ENCODE data around the gene ZNFX1.
A peak's percentile ranks its signal among the peaks of the same experiment; 100 is the strongest.

The ZNFX1 gene

DNA sequence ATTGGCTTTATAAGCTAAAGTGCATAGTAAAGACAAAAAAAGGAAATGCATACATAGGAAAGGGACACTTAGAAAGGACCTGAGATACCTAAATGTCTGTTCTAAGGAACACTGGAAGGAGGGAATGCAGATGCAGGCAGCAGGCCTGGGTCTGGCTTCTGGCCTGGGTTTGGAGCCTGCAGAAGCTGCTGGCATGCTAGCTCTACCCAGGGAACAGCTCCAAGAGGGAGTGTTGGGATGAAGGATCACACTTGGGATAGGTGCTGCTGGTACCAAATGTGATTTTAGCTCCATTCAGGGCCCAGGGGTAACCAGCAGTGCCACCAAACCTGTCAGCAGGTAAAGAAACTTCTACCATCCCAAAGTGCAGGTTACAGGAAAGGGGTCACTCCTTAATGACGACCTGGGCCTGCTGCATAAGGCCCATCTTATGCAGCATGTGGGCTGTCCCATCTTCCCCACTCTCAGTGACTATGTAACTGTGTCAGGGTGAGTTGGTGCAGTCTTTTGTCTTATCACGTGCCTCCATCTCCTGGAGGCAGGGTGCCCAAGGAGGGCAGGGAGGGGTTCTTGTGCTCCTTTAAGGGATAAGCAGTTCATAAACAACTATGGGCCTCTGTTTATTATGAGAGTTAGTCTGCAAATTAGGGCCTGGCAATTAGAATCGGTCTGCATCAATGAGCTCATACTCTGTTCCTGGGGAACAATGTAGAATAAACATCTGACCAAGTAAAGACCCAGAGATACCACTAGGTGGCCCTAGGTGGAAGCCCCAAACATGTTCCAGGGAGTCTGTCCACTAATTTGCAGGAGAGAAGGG is 31.7 kb downstream of the ZNFX1 start:
- H3K27me3 ChIP-seq: no peaks in the 10 kb centered on the region
- TF ChIP-seq, protein P1, sequence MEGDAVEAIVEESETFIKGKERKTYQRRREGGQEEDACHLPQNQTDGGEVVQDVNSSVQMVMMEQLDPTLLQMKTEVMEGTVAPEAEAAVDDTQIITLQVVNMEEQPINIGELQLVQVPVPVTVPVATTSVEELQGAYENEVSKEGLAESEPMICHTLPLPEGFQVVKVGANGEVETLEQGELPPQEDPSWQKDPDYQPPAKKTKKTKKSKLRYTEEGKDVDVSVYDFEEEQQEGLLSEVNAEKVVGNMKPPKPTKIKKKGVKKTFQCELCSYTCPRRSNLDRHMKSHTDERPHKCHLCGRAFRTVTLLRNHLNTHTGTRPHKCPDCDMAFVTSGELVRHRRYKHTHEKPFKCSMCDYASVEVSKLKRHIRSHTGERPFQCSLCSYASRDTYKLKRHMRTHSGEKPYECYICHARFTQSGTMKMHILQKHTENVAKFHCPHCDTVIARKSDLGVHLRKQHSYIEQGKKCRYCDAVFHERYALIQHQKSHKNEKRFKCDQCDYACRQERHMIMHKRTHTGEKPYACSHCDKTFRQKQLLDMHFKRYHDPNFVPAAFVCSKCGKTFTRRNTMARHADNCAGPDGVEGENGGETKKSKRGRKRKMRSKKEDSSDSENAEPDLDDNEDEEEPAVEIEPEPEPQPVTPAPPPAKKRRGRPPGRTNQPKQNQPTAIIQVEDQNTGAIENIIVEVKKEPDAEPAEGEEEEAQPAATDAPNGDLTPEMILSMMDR (IDR thresholded peaks at IDR 0.05): peak; percentile 49 to 51
- no peaks in the 10 kb centered on the region for H3K4me1 ChIP-seq
- no peak overlapping the region for H3K4me3 ChIP-seq
- no peaks in the 10 kb centered on the region for H3K9me3 ChIP-seq
- intact Hi-C loops (cut with DNase I; ENCODE audit: low total_unique reads): no loop called here
- no peak overlapping the region for H3K27ac ChIP-seq
- peaks cover 82 to 100% (median 97%) of the 10 kb centered on the region in 3 donors for H3K36me3 ChIP-seq
- no peak for DNase-seq

DNA sequence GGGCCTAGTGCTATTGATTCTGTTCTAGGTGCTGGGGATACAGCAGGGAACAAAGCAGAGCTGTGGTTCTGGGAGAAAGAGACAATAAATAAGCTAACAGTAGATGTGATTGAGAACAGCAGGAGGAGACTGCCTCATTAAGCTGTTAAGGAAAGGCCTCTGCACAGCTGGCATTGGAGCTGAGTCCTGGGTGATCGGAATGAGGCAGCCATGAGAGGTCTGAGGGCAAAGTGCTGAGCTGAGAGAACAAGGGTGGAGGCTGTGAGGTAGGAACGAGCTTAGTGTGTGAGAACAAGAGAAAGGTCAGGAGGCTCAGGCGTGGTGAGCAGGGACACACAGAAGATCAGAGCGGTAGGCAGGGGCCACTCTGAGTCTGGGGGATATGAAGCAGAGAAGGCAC is 40.3 kb downstream of the ZNFX1 start:
- Histone ChIP-seq H3K36me3 (peaks cover 78 to 100% (median 86%) of the 10 kb centered on the region in 3 donors), H3K27me3 (no peaks in the 10 kb centered on the region), H3K4me3 (no peak overlapping the region), H3K4me1 (no peaks in the 10 kb centered on the region), H3K9me3 (no peaks in the 10 kb centered on the region), H3K27ac (no peak overlapping the region)
- TF ChIP-seq, protein P1 (IDR thresholded peaks at IDR 0.05): no peak
- no peak for DNase-seq
- intact Hi-C loops (cut with DNase I; ENCODE audit: low total_unique reads): no loop called here

DNA sequence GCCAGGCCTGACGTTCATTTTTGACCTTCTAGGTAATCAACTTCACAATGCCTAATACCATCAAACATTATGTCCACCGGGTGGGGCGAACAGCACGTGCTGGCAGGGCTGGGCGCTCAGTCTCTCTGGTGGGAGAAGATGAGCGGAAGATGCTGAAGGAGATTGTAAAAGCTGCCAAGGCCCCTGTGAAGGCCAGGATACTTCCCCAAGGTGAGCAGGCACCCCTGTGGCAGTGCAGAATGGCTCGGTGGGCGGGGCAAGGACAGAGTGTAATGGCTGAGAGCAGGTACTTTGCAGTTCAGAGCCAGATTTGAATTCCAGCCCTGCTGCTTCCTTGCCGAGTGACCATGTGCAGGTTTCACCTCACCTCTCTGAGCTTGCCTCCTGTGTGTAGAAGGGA is 41.6 kb downstream of the ZNFX1 start:
- Histone ChIP-seq H3K4me1 (no peaks in the 10 kb centered on the region), H3K27ac (no peak overlapping the region), H3K9me3 (no peaks in the 10 kb centered on the region), H3K36me3 (peaks cover 79 to 100% (median 86%) of the 10 kb centered on the region in 3 donors), H3K4me3 (no peak overlapping the region), H3K27me3 (no peaks in the 10 kb centered on the region)
- no peak for DNase-seq
- TF ChIP-seq, protein P1 (IDR thresholded peaks at IDR 0.05): no peak
- intact Hi-C loops (cut with DNase I; ENCODE audit: low total_unique reads): no loop called here

DNA sequence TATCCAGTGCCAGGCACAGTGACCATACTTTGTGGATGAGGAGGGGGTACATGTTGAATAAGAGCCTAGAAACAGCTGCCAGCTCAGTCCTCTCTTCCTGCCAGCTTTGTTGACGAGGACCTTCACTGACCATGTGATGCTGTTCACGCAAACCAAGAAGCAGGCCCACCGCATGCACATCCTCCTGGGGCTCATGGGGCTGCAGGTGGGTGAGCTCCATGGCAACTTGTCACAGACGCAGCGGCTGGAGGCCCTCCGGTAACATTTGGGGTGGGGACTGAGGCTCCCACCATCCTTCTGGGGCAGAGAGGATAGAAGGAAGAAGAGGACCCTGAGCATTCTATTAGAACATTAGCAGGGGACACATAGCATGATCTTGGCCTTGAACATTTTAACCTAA is 43.0 kb downstream of the ZNFX1 start:
- no peaks in the 10 kb centered on the region for H3K27me3 ChIP-seq
- no peak overlapping the region for H3K4me3 ChIP-seq
- no peak overlapping the region for H3K27ac ChIP-seq
- peaks cover 81 to 100% (median 87%) of the 10 kb centered on the region in 3 donors for H3K36me3 ChIP-seq
- no peaks in the 10 kb centered on the region for H3K4me1 ChIP-seq
- intact Hi-C loops (cut with DNase I; ENCODE audit: low total_unique reads): no loop called here
- no peaks in the 10 kb centered on the region for H3K9me3 ChIP-seq
- no peak for DNase-seq
- TF ChIP-seq, protein P1 (IDR thresholded peaks at IDR 0.05): no peak

DNA sequence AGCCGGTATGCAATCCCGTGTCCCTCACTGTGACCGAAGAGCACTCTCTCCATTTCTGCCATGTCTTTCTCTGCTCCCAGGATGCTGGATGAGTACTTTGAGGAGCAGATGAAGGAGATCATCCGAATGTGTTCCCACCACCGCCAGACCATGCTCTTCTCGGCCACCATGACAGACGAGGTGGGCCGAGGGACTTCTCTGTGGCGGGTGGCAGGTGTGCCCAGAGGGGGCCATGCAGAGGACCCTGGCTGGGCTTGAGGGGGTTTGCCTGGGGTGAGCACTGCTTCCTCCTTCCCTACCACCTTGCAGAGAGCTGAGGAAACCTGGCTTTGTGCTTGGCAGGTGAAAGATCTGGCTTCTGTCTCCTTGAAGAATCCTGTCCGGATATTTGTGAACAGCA is 44.6 kb downstream of the ZNFX1 start:
- Histone ChIP-seq H3K4me1 (no peaks in the 10 kb centered on the region), H3K36me3 (peaks cover 80 to 100% (median 82%) of the 10 kb centered on the region in 3 donors), H3K27ac (no peak overlapping the region), H3K9me3 (no peaks in the 10 kb centered on the region), H3K4me3 (no peak overlapping the region), H3K27me3 (no peaks in the 10 kb centered on the region)
- intact Hi-C loops (cut with DNase I; ENCODE audit: low total_unique reads): no loop called here
- DNase-seq: no peak
- TF ChIP-seq, protein P1 (IDR thresholded peaks at IDR 0.05): no peak
